ENCODE results near the gene PI4KA.
"Not testable (repeated sequence)": the region's sequence is repeated elsewhere in the genome, so short reads cannot be mapped to it uniquely, and the experiment has no call there.

PI4KA gene

DNA sequence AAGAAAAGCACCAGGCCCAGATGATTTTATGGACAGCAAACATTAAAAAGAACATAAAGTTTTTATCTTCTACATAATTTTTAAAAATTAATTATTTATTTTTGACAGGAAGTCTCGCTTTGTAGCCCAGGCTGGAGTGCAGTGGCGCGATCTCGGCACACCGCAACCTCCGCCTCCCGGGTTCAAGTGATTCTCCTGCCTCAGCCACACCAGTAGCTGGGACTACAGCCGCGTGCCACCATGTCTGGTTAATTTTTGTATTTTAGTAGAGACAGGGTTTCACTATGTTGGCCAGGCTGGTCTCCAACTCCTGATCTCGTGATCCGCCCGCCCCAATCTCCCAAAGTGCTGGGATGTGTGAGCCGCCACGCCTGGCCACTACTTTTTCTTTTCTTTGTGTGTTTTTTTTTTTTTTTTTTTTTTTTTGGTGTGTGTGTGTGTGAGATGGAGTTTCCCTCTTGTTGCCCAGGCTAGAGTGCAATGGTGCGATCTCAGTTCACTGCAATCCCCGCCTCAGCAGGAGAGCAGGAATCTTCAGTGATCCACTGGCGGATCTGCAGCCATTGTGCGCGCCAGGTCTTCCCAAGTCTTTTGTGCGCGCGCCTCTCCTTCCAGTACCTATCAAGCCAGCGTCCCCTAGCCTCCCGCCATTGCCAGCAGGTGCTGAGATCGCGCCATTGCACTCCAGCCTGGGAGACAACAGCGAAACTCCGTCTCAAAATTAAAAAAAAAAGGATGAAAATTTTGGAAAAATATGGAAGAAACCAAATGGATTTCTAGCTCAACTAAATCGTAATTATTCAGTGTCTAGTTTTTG is 171.0 kb downstream of the PI4KA start:
- DNase-seq = not testable (repeated sequence)

DNA sequence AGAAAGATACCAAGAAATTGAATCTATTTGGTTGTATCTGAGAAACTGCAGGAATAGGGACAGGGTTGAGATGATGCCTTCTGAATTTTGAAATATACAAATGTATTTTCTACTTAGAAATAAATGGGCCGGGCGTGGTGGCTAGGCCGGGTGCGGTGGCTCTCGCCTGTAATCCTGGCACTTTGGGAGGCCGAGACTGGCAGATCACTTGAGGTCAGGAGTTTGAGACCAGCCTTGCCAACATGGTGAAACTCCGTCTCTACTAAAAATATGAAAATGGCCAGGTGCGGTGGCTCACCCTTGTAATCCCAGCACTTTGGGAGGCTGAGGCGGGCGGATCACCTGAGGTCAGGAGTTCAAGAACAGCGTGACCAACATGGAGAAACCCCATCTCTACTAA is 172.8 kb downstream of the PI4KA start:
- DNase-seq = not testable (repeated sequence)

DNA sequence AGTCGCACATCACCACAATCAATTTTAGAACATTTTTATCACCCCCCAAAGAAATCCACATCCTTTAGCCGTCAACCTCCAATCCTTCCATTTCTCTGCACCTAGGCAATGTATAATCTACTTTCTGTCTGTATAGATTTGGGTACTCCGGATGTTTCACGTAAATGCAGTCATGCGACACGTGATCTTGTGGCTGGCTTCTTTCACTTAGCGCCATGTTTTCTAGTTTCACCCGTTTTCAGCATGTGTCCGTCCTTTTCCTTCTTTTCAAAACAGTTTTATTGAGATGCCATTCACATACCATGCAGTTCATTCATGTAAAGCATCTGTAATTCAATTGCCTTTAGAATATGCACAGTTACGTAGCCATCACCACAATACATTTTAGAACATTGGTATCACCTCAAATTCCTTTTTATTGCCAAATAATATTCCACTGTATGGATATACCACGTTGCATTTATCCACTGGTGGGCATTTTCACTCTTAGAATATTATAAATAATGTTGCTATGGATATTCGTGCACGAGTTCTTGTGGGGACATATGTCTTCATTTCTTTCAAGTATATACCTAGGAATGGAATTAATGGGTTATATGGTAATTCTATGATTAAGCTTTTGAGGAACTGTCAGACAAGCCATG is 179.7 kb downstream of the PI4KA start:
- not testable (repeated sequence) for DNase-seq

DNA sequence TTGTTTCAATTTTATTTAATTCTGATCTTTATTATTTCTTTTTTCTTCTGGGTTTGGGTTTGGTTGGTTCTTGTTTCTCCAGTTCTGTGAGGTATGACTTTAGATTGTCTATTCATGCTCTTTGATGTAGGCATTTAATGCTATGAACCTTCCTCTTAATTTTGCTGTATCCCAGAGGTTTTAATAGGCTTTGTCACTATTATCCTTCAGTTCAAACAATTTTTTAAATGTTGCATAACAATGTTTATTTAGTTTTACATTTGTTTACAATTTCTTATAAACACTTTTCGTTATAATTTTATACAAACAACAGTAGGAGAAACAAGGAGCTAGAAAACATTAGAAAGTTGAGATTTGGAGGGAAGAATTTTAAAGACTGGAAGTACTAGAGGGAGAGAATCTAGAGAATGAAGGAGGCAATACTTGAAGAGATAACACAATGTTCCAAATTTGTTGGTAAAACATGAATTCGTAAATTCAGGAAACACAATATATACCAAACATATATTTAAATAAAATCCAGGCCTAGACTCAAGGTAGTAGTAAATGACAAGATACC is 180.8 kb downstream of the PI4KA start:
- DNase-seq = no peak

DNA sequence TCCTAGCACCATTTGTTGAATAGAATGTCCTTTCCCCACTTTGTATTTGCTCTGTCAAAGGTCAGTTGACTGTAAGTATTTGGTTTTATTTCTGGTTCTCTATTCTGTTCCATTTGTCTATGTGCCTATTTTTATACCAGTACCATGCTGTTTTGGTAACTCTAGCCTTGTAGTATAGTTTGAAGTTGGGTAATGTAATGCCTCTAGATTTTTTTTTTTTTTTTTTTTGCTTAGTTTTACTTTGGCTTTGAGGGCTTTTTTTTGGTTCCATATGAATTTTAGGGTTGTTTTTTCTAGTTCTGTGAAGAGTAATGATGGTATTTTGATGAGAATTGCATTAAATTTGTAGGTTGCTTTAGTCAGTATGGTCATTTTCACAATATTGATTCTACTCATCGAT is 183.0 kb downstream of the PI4KA start:
- not testable (repeated sequence) for DNase-seq

DNA sequence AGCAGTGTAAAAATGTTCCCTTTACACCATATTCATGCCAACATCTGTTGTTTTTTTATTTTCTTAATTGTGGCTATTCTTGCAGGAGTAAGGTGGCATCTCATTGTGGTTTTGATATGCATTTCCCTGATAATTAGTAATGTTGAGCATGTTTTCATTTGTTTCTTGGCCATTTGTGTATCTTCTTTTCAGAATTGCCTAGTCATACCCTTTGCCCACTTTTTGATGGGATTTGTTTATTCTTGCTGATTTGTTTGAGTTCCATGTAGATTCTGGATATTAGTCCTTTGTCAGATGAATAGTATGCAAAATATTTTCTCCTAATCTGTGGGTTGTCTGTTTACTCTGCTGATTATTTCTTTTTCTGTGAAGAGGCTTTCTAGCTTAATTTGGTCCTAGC is 183.6 kb downstream of the PI4KA start:
- no peak for DNase-seq

DNA sequence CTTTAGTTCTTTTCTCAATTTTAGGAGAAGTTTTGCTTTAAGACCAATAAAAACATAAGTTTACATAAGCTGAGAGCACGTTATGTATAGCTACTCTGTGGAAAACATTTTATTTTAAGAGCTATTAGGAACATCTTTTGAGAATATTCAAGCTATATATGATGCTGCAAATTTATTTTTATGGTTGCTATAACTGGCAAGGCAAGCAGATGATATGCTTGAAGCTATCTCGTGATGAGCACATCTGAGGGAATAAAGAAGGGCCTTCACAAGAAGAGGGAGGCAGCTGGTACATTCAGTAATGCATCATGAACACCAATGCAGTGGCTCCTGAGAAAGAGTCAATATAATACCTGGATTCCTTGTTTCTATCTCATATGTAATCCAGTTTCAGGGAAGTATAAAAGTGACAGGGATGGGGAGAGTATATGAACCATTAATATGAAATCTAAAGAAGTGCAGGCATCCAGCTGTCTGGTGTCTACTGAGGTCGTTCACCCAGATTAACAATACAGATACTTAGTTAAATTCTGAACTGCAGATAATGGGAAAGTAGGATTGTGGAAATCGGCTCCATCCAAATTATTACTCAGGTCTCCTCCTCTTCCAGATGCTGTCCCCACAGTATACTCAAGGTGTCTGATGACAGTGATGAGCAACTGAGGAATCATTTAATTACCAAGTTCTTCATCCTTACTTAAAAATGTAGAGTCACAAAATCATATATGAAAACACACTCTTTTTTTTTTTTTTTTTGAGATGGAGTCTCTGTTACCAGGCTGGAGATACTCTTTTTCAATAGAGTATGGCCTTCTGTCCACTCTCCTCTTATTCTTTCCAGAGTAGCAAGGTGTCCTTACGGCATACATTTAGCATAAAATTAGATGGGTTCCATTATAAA is 185.1 kb downstream of the PI4KA start:
- no peak for DNase-seq

DNA sequence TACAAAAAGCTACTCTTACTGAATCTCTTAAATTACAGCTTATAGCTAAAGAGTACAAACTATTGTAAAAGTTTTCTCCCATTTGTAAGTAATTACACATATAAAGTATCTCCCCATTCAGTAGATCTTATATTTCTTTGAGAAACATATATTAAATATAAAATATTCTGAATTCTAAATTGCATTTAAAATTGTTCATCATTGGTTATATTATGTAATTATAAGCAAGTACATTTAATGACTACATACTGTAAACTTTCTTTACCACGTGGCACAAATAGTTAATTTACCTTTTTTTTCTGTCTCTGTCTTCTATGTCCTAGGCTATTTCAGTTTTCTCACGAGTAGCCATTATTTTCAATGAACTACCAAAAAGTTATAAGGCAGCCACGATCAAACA is 185.9 kb downstream of the PI4KA start:
- no peak for DNase-seq

DNA sequence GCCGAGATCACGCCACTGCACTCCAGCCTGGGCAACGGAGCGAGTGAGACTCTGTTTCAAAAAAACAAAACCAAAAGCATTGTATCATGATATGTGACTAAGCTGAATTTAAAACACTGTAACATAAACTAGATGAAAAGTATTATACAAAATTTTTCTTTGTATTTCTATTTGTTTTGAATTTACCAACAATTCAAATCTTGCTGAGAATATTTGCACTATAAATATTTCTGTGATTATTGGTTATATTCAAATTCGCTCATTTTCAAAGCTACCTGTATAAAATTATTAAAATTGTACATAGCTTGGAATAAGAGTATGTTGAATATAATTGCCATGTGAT is 186.6 kb downstream of the PI4KA start:
- no peak for DNase-seq

DNA sequence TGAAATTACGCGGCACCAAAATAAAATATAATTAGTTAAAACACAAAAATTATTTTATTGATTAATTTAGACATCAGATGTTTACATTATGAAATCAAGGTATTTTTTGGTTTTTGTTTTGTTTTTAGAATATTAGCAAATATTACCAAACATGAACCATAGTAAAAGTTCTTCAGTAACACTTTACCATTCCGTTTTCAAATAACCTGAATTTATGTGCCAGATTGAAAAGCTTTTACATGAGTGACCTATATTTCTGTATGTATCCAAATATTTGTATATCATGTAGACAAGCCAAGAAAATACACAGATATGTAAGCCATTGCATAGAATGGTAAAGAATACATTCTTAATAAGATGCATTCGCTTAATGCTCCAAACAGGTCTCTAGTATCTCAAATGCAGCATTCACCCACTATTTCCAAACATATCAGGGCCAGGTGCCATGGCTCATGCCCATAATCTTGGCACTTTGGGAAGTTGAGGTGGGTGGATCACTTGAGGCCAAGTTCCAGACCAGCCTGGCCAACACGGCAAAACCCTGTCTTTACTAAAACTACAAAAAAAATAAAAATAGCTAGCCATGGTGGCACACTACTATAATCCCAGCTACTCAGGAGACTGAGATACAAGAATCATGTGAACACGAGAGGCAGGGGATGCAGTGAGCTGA is 187.1 kb downstream of the PI4KA start:
- no peak for DNase-seq

DNA sequence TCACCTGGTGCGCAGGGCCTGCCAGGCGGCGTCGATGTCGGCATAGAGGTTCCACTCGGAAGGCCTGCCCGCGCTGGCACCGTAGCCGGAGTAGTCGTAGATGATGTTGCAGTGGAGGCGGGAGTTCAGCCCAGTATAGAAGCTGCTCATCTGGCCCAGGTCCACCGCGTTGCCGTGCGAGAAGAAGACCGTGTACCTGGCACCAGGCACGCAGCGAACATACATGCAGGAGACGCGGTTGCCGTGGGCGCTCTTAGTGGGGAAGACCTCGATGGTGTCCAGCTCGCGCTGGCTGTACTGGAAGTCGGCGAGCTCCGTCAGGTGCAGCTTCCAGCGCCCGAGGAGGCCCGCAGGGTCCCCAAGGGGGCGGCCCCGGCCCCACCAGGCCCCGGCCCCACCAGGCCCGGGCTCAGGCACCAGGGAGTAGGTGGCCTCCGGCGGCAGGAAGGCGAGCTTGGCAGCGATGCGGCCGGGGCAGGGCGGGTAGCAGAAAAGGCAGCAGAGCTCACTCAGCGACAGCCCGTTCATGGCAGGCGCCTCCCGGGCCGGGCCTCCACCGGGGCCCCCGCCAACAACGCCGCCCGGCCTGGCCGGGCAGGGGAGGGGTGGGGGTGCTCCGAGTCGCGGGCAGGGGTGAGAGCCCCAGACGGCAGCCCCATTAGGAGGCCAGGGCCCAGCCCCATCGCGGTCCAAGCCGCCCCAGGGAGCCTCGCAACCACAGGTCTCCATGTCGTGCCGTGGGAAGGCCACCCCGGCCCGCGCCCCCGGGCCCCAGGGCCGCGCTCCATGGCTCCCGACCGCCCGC is 188.0 kb downstream of the PI4KA start:
- DNase-seq = not testable (repeated sequence)

DNA sequence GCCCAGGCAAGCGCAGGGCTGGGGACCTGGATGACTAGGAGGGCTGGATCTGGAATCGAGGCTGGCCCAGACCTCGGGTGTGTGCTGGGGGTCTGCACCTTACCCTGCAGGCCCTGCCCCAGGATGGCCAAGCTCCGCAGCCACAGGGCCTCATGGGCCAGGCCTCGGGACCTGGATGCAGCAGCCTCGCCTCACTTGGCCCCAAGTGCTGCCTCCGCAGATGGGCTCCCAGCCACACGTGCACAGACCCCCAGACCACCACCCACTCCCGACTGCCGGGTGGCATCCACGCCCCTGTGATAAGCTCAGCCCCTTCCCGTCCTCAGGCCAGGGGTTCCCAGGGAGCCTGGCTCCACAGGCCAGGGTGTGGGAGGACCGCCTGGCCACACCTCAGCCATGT is 188.7 kb downstream of the PI4KA start:
- not testable (repeated sequence) for DNase-seq

DNA sequence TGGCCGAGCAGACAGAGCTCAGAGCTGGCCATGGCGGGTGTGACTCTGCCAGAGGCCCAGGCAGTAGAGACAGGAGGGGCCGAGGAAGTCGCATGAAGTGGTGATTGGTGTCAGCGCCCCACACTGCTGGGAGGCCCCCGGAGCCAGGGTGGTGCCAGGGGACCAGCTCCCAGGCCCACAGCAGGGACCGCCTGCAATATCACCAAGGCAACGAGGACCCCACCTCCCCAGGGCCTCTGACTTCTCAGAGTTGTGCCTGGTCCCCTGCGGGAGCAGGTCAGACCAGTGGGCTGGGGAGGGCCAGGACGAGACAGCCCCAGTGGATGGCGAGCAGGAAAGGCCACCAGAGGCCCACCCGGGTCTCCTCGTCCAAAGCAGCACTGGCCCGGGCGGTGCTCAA is 189.1 kb downstream of the PI4KA start:
- not testable (repeated sequence) for DNase-seq

DNA sequence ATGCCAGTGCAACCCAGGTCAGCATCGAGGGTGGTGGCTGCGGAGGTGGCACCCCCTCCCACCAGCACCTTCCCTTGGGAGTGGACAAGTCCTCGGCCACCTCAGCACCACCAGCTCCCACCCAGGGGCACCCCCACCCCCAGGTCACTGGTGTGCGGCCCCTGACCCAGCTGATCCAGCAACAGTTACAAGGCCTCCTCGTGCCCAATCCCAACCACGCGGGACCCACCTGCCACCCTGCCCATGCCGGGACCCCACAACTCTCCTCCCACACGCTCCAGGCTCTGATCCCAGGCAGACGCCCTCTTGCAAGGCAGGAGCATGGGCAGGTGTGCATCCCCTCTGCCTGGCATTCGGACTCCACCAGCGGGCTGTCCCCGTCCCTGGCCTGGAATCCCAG is 189.8 kb downstream of the PI4KA start:
- not testable (repeated sequence) for DNase-seq

DNA sequence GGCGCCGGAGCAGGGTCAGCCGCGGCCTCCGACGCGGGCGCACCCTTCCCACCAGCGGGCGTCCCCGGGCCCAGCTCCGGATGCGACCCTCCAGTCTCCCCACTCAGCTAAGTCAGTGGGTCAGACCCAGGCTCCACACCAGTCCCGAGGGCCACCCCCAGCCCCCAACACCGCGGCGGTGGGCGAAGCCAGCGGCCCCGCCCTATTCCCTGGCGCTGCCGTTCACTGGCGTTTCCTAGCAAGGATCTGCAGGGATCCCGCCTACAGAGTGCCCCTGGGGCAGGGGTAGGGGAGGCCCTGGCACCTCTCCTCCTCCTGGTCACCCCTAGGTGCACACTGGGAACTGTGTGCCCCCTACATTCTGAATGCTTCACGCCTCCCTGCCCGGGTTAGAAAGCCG is 190.4 kb downstream of the PI4KA start:
- DNase-seq = not testable (repeated sequence)

DNA sequence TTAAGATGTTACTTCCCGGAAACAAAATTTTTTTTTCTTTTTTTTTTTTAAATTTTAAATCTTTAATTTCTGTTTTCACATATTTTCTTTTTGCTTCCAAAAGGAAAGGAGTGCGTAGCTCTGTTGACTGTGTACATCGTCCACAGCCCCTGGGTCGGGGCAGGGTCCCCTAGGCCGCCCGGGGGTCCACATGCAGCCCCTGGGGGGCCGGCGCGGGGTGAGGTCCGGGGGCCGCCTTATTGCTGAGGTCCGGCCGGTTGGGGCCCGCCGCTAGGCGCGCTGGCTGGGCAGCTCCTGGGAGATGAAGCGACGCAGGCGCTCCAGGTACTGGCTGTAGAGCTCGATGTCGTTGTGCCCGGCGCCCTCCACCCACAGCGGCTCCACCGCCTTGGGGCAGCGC is 191.1 kb downstream of the PI4KA start:
- not testable (repeated sequence) for DNase-seq

DNA sequence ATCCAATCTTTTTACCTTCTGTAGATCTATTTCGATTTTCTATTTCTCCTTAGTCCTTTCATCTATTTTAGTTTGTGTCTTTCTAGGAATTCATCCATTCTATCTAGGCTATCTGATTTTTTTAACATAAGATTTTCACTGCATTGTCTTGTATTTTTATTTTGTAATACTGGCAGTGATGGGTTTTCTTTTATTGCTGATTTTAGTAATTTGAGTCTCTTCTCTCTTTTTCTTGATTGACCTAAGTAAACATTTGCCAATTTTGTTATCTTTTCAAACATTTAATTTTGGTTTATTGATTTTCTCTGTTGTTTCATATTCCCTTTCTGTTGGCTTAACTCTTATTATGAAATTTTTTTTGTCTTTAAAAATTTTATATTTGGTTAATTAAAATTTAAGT is 192.1 kb downstream of the PI4KA start:
- DNase-seq = no peak

DNA sequence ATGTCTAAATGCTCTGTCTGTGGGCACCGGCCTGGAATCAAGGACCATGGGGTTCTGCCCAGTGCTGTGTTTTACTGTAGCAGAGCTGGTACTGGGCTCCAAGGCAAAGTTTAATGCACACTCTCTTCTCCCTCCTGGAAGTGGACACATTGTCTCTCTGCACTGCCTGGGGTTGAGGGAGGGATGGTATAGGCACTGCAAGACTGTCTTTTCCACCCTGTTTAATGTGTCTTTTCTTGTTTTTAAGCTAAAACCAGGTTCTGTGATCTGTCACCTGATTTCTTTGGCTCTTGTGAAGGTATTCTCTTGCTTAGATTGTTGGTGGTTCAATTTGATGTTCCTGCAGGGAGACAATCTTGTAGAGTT is 194.0 kb downstream of the PI4KA start:
- no peak for DNase-seq

DNA sequence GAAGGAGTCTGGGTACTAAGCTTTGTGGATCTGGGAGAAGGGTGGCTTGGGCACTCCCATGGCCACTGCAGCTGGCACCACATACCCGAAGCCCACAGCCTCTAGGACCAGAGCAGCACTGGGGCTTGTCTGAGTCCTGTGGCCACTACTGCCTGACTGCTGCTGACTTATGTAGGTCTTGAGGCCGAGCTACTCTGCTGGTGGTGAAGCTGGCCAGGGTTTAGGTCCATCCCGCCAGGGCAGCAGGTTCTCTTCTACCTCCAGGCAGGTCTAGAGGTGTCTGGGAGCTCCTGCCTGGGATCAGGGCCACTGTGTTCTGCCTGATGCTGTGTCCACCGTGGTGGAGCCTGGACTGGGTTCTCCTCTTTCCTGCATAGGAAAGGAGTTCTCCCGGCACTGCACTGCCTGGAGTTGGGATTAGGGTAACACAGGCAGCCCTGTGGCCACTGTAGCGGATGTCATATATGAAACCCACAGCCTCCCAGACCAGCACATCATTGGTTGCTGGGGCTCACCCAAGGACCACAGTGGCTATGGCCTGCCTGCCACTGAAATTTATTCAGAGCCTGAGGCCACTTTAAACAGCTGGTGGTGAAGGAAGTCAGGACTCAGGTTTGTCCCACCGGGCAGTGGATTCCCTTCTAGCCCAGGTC is 194.5 kb downstream of the PI4KA start:
- DNase-seq = no peak

DNA sequence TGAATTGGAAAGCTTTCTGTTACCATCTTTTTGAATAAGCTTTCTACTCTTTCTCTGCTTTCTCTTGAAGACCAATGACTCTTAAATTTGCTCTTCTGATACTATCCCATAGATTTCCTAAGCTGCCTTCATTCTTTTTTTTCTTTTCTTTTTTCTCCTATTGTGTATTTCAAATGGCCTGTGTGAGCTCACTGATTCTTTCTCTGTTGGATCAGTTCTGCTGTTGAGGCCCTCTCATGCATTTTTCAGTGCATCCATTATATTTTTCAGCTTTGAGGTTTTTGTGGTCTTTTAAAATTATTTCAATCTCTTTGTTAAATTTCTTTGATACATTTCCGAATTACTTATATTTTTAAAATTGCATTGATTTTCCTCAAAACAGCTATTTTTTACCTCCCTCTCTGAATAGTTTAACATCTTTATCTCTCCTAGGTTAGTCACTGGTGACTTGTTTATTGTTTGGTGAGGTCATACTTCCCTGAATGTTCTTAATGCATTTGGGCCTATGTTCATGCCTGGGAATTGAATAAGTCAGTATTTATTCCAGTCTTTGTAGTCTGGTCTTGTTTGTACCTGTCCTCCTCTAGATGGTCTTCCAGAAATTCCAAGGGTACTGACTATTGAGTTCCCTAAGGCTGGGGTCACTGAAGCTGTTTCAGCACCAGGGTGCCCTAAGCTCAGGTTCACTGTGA is 195.3 kb downstream of the PI4KA start:
- no peak for DNase-seq

All from NCI-H510A treated with DMSO at 0.1 percent for 48 hours (cell line).